HEK293 (cell line): ENCODE measurements around the gene DNAAF8.

Source experiments
- CTCF ChIA-PET: fragments of 350-600 bp; formaldehyde crosslinking; extraction: SDS; loops from one replicate; lab custom pipeline; 2021; ENCODE audit warnings: antibody characterized with exemption; lab: Yijun Ruan, JAX
- POLR2A ChIA-PET: fragments of 300-600 bp; formaldehyde crosslinking; extraction: SDS; loops from one replicate; lab custom pipeline; 2020; ENCODE audit warnings: antibody characterized with exemption, inconsistent platforms; lab: Yijun Ruan, JAX
- H3K27ac ChIP-seq: fragments of 200-500 bp; sonication (Bioruptor generic); 2 replicates; pipeline ENCODE4 v1.5.1; 2014; ENCODE audit warnings: low read depth, low read length, control low read depth, inconsistent platforms; ENCODE audit errors: extremely low read depth
- H3K36me3 ChIP-seq, 2 experiments: fragments of 200-500 bp in 1 of 2; sonication (Bioruptor generic) in 1 of 2; 1 replicate in 1 of 2; 2 replicates in 1 of 2; pipeline ENCODE4 v1.5.1; 2014 to 2017; ENCODE audit warnings: inconsistent platforms in 2 of 2, low read length in 2 of 2; ENCODE audit not compliant: control insufficient read depth in 2 of 2, insufficient read depth in 1 of 2
- H3K4me1 ChIP-seq: fragments of 200-500 bp; sonication (Bioruptor generic); 2 replicates; pipeline ENCODE4 v1.5.1; 2014; ENCODE audit warnings: mild to moderate bottlenecking, low read length, inconsistent platforms; ENCODE audit not compliant: control insufficient read depth, insufficient read depth
- H3K4me3 ChIP-seq: 2 replicates; pipeline ENCODE4 v1.5.1; 2011; ENCODE audit warnings: low read depth, mild to moderate bottlenecking, control low read depth, low read length, moderate library complexity
- H3K9me3 ChIP-seq: fragments of 200-500 bp; sonication (Bioruptor generic); 2 replicates; pipeline ENCODE4 v1.5.1; 2014; ENCODE audit warnings: low read depth, low read length, inconsistent platforms; ENCODE audit not compliant: control insufficient read depth, insufficient read depth
- KLF1 ChIP-seq: fragments of 450-650 bp; formaldehyde crosslinking; IDR thresholded peaks from 2 replicates; pipeline ENCODE4 v1.5.1; 2016; ENCODE audit warnings: missing biosample characterization, missing genetic modification characterization
- KLF8 ChIP-seq: fragments of 450-650 bp; formaldehyde crosslinking; IDR thresholded peaks from 2 replicates; pipeline ENCODE4 v1.5.1; 2016; ENCODE audit warnings: missing biosample characterization, missing genetic modification characterization
- MYNN ChIP-seq: fragments of 450-650 bp; formaldehyde crosslinking; IDR thresholded peaks from 2 replicates; pipeline ENCODE4 v1.5.1; 2016; ENCODE audit warnings: missing biosample characterization, missing genetic modification characterization, borderline replicate concordance
- MZF1 ChIP-seq: fragments of 450-650 bp; formaldehyde crosslinking; IDR thresholded peaks from 2 replicates; pipeline ENCODE4 v1.5.1; 2017; ENCODE audit warnings: missing biosample characterization, missing genetic modification characterization, borderline replicate concordance
- TRIM28 ChIP-seq: IDR thresholded peaks from 2 replicates; pipeline ENCODE4 v1.6.1; 2011; ENCODE audit warnings: low read length, control low read depth, borderline replicate concordance
- ZBTB48 ChIP-seq: fragments of 450-650 bp; formaldehyde crosslinking; IDR thresholded peaks from 2 replicates; pipeline ENCODE4 v1.5.1; 2016; ENCODE audit warnings: missing biosample characterization, missing genetic modification characterization
- ZNF10 ChIP-seq: fragments of 450-650 bp; formaldehyde crosslinking; IDR thresholded peaks from 2 replicates; pipeline ENCODE4 v1.5.1; 2017; ENCODE audit warnings: missing biosample characterization, missing genetic modification characterization
- ZNF112 ChIP-seq: fragments of 450-650 bp; formaldehyde crosslinking; IDR thresholded peaks from 2 replicates; pipeline ENCODE4 v1.5.0; 2017; ENCODE audit warnings: missing biosample characterization, missing genetic modification characterization
- ZNF121 ChIP-seq: fragments of 450-650 bp; formaldehyde crosslinking; IDR thresholded peaks from 2 replicates; pipeline ENCODE4 v1.5.1; 2016; ENCODE audit warnings: missing biosample characterization, missing genetic modification characterization
- ZNF423 ChIP-seq: fragments of 450-650 bp; formaldehyde crosslinking; IDR thresholded peaks from 2 replicates; pipeline ENCODE4 v1.5.1; 2016; ENCODE audit warnings: missing biosample characterization, missing genetic modification characterization
- ZNF514 ChIP-seq: fragments of 450-650 bp; formaldehyde crosslinking; IDR thresholded peaks from 2 replicates; pipeline ENCODE4 v1.5.1; 2016; ENCODE audit warnings: missing biosample characterization, missing genetic modification characterization
- ZNF660 ChIP-seq: fragments of 450-650 bp; IDR thresholded peaks from 2 replicates; pipeline ENCODE4 v1.5.1; 2018; ENCODE audit warnings: missing biosample characterization, mild to moderate bottlenecking, missing genetic modification characterization
- ZNF777 ChIP-seq: fragments of 450-650 bp; formaldehyde crosslinking; IDR thresholded peaks from 2 replicates; pipeline ENCODE4 v1.5.1; 2017; ENCODE audit warnings: missing biosample characterization, missing genetic modification characterization, borderline replicate concordance
- TF ChIP-seq, protein P1 (sequence below): fragments of 450-650 bp; formaldehyde crosslinking; IDR thresholded peaks from 2 replicates; pipeline ENCODE4 v1.5.1; 2016; ENCODE audit warnings: missing biosample characterization, missing genetic modification characterization, low read depth
- TF ChIP-seq, protein P2 (sequence below): fragments of 450-650 bp; formaldehyde crosslinking; IDR thresholded peaks from 2 replicates; pipeline ENCODE4 v1.5.1; 2017; ENCODE audit warnings: missing biosample characterization, mild to moderate bottlenecking, missing genetic modification characterization, moderate library complexity
- TF ChIP-seq, protein P3 (sequence below): fragments of 450-650 bp; formaldehyde crosslinking; IDR thresholded peaks from 2 replicates; pipeline ENCODE4 v1.5.1; 2017; ENCODE audit warnings: missing biosample characterization, missing genetic modification characterization
- TF ChIP-seq, protein P4 (sequence below): fragments of 450-650 bp; formaldehyde crosslinking; IDR thresholded peaks from 2 replicates; pipeline ENCODE4 v1.5.1; 2016; ENCODE audit warnings: missing biosample characterization, missing genetic modification characterization
- TF ChIP-seq, protein P5 (sequence below): fragments of 450-650 bp; formaldehyde crosslinking; conservative IDR thresholded peaks from 2 replicates; pipeline ENCODE4 v1.5.1; 2016; ENCODE audit warnings: low read depth, missing biosample characterization, missing genetic modification characterization
- TF ChIP-seq, protein P6 (sequence below): fragments of 450-650 bp; formaldehyde crosslinking; IDR thresholded peaks from 2 replicates; pipeline ENCODE4 v1.5.1; 2016; ENCODE audit warnings: missing biosample characterization, missing genetic modification characterization
- TF ChIP-seq, protein P7 (sequence below): fragments of 450-650 bp; formaldehyde crosslinking; IDR thresholded peaks from 2 replicates; pipeline ENCODE4 v1.5.1; 2016; ENCODE audit warnings: missing biosample characterization, missing genetic modification characterization, low read depth

The DNAAF8 gene

DNA sequence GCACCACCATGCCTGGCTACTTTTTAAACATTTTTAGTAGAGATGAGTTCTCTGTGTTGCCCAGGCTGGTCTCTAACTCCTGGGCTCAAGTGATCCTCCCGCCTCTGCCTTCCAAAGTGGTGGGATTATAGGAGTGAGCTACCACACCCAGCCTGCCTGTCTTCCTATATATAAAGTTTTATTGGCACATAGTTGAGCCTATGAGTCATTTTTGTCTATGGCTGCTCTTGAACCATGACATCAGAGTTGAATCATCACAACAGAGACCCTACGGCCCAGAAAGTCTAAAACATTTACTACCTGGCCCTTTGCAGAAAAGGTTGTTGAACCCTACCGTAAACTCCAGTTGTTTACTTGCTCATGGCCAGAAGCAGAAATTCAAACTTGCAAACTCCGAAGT lies 45.9 kb downstream of the DNAAF8 start:
- CTCF ChIA-PET, result interaction anchor here (0.6 to 0.9 kb wide), 3 partner anchors 10 to 156 kb away, joined by 3 read pairs; no protein-coding TSS in a partner anchor
- no peak for TF ChIP-seq ZNF423 (tag by site-specific recombination)
- TF ChIP-seq ZNF660 (tag by site-specific recombination), result no peak
- TF ChIP-seq MZF1 (tag by site-specific recombination), result no peak
- TF ChIP-seq, protein P1, sequence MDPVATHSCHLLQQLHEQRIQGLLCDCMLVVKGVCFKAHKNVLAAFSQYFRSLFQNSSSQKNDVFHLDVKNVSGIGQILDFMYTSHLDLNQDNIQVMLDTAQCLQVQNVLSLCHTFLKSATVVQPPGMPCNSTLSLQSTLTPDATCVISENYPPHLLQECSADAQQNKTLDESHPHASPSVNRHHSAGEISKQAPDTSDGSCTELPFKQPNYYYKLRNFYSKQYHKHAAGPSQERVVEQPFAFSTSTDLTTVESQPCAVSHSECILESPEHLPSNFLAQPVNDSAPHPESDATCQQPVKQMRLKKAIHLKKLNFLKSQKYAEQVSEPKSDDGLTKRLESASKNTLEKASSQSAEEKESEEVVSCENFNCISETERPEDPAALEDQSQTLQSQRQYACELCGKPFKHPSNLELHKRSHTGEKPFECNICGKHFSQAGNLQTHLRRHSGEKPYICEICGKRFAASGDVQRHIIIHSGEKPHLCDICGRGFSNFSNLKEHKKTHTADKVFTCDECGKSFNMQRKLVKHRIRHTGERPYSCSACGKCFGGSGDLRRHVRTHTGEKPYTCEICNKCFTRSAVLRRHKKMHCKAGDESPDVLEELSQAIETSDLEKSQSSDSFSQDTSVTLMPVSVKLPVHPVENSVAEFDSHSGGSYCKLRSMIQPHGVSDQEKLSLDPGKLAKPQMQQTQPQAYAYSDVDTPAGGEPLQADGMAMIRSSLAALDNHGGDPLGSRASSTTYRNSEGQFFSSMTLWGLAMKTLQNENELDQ (tag by site-specific recombination), result no peak
- TF ChIP-seq, protein P2, sequence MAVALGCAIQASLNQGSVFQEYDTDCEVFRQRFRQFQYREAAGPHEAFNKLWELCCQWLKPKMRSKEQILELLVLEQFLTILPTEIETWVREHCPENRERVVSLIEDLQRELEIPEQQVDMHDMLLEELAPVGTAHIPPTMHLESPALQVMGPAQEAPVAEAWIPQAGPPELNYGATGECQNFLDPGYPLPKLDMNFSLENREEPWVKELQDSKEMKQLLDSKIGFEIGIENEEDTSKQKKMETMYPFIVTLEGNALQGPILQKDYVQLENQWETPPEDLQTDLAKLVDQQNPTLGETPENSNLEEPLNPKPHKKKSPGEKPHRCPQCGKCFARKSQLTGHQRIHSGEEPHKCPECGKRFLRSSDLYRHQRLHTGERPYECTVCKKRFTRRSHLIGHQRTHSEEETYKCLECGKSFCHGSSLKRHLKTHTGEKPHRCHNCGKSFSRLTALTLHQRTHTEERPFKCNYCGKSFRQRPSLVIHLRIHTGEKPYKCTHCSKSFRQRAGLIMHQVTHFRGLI (tag by site-specific recombination), result no peak
- TF ChIP-seq KLF1 (tag by site-specific recombination), result peak; percentile 78
- TF ChIP-seq ZNF10, result no peak
- TF ChIP-seq KLF8 (tag by site-specific recombination), result peak; percentile 63; the same call in 1 of the 2 replicates
- no peak for TF ChIP-seq ZNF112 (tag by site-specific recombination)
- TF ChIP-seq ZBTB48, result no peak
- TF ChIP-seq, protein P3, sequence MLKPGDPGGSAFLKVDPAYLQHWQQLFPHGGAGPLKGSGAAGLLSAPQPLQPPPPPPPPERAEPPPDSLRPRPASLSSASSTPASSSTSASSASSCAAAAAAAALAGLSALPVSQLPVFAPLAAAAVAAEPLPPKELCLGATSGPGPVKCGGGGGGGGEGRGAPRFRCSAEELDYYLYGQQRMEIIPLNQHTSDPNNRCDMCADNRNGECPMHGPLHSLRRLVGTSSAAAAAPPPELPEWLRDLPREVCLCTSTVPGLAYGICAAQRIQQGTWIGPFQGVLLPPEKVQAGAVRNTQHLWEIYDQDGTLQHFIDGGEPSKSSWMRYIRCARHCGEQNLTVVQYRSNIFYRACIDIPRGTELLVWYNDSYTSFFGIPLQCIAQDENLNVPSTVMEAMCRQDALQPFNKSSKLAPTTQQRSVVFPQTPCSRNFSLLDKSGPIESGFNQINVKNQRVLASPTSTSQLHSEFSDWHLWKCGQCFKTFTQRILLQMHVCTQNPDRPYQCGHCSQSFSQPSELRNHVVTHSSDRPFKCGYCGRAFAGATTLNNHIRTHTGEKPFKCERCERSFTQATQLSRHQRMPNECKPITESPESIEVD (tag by site-specific recombination), result no peak
- no peak for TF ChIP-seq MYNN (tag by site-specific recombination)
- no peak for TF ChIP-seq ZNF777
- TF ChIP-seq ZNF121 (tag by site-specific recombination), result no peak
- TF ChIP-seq, protein P4, sequence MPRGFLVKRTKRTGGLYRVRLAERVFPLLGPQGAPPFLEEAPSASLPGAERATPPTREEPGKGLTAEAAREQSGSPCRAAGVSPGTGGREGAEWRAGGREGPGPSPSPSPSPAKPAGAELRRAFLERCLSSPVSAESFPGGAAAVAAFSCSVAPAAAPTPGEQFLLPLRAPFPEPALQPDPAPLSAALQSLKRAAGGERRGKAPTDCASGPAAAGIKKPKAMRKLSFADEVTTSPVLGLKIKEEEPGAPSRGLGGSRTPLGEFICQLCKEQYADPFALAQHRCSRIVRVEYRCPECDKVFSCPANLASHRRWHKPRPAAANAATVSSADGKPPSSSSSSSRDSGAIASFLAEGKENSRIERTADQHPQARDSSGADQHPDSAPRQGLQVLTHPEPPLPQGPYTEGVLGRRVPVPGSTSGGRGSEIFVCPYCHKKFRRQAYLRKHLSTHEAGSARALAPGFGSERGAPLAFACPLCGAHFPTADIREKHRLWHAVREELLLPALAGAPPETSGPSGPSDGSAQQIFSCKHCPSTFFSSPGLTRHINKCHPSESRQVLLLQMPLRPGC, result peak; percentile 29; the same call in 1 of the 2 replicates
- TF ChIP-seq, protein P5, sequence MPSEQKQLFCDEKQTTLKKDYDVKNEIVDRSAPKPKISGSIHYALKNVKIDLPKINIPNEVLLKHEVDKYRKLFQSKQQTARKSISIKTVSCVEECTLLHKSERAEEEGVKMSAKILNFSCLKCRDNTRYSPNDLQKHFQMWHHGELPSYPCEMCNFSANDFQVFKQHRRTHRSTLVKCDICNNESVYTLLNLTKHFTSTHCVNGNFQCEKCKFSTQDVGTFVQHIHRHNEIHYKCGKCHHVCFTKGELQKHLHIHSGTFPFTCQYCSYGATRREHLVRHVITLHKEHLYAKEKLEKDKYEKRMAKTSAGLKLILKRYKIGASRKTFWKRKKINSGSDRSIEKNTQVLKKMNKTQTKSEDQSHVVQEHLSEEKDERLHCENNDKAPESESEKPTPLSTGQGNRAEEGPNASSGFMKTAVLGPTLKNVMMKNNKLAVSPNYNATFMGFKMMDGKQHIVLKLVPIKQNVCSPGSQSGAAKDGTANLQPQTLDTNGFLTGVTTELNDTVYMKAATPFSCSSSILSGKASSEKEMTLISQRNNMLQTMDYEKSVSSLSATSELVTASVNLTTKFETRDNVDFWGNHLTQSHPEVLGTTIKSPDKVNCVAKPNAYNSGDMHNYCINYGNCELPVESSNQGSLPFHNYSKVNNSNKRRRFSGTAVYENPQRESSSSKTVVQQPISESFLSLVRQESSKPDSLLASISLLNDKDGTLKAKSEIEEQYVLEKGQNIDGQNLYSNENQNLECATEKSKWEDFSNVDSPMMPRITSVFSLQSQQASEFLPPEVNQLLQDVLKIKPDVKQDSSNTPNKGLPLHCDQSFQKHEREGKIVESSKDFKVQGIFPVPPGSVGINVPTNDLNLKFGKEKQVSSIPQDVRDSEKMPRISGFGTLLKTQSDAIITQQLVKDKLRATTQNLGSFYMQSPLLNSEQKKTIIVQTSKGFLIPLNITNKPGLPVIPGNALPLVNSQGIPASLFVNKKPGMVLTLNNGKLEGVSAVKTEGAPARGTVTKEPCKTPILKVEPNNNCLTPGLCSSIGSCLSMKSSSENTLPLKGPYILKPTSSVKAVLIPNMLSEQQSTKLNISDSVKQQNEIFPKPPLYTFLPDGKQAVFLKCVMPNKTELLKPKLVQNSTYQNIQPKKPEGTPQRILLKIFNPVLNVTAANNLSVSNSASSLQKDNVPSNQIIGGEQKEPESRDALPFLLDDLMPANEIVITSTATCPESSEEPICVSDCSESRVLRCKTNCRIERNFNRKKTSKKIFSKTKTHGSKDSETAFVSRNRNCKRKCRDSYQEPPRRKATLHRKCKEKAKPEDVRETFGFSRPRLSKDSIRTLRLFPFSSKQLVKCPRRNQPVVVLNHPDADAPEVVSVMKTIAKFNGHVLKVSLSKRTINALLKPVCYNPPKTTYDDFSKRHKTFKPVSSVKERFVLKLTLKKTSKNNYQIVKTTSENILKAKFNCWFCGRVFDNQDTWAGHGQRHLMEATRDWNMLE (tag by site-specific recombination), result no peak
- no peak for TF ChIP-seq ZNF514 (tag by site-specific recombination)
- TF ChIP-seq TRIM28, result no peak
- TF ChIP-seq, protein P6, sequence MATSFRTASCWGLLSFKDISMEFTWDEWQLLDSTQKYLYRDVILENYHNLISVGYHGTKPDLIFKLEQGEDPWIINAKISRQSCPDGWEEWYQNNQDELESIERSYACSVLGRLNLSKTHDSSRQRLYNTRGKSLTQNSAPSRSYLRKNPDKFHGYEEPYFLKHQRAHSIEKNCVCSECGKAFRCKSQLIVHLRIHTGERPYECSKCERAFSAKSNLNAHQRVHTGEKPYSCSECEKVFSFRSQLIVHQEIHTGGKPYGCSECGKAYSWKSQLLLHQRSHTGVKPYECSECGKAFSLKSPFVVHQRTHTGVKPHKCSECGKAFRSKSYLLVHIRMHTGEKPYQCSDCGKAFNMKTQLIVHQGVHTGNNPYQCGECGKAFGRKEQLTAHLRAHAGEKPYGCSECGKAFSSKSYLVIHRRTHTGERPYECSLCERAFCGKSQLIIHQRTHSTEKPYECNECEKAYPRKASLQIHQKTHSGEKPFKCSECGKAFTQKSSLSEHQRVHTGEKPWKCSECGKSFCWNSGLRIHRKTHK (tag by site-specific recombination), result no peak
- TF ChIP-seq, protein P7, sequence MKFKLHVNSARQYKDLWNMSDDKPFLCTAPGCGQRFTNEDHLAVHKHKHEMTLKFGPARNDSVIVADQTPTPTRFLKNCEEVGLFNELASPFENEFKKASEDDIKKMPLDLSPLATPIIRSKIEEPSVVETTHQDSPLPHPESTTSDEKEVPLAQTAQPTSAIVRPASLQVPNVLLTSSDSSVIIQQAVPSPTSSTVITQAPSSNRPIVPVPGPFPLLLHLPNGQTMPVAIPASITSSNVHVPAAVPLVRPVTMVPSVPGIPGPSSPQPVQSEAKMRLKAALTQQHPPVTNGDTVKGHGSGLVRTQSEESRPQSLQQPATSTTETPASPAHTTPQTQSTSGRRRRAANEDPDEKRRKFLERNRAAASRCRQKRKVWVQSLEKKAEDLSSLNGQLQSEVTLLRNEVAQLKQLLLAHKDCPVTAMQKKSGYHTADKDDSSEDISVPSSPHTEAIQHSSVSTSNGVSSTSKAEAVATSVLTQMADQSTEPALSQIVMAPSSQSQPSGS (tag by site-specific recombination), result peak; percentile 74; the same call in 1 of the 2 replicates

More for the DNA sequence above, 45.9 kb downstream of the DNAAF8 start:
- no peak overlapping the region for H3K4me3 ChIP-seq
- H3K27ac ChIP-seq, result no peak overlapping the region
- POLR2A ChIA-PET, result interaction anchor here (2.1 kb wide), 1 partner anchor 11 kb away, joined by 6 read pairs; no protein-coding TSS in a partner anchor
- no peaks in the 10 kb centered on the region for H3K36me3 ChIP-seq
- H3K9me3 ChIP-seq, result no peaks in the 10 kb centered on the region
- H3K4me1 ChIP-seq, result peaks cover 2% of the 10 kb centered on the region; the same call in 1 of the 2 replicates
